Pulmonary artery endothelial cell (primary cell): ENCODE results near the gene NBPF14. TPM values are rescaled to one million over a fixed set of nuclear protein-coding genes. Genes with fewer than 3 reads are reported as not detected.
"Not testable (repeated sequence)": the region's sequence is repeated elsewhere in the genome, so short reads cannot be mapped to it uniquely, and the experiment has no call there.

Source experiments
- DNase-seq: peaks from one replicate; pipeline ENCODE4 v3.0.0-alpha.2; 2011; ENCODE audit warnings: low read depth, low spot score
- total RNA-seq: library from RNA; depleted of rRNA; stranded (reverse); fragments of >200 nt; gene quantifications from 2 replicates; pipeline ENCODE4 v1.2.3, GENCODE V29; 2014

Gene NBPF14, protein sequence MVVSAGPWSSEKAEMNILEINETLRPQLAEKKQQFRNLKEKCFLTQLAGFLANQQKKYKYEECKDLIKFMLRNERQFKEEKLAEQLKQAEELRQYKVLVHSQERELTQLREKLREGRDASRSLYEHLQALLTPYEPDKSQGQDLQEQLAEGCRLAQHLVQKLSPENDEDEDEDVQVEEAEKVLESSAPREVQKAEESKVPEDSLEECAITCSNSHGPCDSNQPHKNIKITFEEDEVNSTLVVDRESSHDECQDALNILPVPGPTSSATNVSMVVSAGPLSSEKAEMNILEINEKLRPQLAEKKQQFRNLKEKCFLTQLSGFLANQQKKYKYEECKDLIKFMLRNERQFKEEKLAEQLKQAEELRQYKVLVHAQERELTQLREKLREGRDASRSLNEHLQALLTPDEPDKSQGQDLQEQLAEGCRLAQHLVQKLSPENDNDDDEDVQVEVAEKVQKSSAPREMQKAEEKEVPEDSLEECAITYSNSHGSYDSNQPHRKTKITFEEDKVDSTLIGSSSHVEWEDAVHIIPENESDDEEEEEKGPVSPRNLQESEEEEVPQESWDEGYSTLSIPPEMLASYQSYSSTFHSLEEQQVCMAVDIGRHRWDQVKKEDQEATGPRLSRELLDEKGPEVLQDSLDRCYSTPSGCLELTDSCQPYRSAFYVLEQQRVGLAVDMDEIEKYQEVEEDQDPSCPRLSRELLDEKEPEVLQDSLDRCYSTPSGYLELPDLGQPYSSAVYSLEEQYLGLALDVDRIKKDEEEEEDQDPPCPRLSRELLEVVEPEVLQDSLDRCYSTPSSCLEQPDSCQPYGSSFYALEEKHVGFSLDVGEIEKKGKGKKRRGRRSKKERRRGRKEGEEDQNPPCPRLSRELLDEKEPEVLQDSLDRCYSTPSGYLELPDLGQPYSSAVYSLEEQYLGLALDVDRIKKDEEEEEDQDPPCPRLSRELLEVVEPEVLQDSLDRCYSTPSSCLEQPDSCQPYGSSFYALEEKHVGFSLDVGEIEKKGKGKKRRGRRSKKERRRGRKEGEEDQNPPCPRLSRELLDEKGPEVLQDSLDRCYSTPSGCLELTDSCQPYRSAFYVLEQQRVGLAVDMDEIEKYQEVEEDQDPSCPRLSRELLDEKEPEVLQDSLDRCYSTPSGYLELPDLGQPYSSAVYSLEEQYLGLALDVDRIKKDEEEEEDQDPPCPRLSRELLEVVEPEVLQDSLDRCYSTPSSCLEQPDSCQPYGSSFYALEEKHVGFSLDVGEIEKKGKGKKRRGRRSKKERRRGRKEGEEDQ (N-terminal part only)
- 15.4 and 17.0 TPM in 2 replicates for total RNA-seq

DNA sequence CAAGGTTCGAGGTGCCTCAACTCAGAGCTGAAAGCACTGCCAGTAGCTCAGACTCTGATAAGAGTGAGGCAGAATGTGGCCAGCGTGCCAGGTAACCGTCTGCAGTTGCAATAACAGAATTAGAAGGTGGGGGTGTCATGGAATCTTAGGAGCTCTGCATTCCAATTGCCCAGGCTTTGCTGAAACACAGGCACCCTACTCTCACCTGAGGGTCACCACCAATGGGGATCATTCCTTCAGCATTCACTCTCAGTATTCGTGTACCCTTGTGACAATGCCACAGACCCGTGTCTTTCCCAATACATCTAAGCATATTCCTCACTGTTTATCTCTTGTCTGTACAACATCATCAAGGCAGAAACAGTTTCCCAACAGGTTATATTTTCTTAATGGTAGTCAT is at the start of gene NBPF14:
TSS of gene NBPF14 (minus strand) at position 101 of the 400 bp plus-strand sequence. CDS start 294 bp downstream, outside the sequence.
- not testable (repeated sequence) for DNase-seq

DNA sequence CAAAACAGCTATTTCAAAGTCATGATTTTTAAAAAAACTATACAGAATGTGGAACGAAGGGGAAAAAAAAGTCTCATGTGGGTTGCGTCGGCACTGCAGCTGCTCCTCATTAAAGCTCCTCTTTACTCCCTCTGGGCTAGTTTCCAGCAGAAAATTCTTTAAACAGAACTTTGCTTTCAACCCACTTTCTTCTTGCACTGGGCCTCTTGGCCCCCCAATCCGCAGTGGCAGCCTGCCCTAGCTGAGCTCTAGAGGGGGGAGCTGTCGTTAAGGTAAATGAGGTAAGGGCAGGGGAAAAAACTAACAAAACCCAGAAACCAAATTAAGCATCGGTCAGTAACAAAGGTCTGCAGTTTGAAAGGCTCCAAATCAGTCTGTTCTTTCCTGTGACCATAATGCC is 29.6 kb upstream of the NBPF14 start:
- not testable (repeated sequence) for DNase-seq

DNA sequence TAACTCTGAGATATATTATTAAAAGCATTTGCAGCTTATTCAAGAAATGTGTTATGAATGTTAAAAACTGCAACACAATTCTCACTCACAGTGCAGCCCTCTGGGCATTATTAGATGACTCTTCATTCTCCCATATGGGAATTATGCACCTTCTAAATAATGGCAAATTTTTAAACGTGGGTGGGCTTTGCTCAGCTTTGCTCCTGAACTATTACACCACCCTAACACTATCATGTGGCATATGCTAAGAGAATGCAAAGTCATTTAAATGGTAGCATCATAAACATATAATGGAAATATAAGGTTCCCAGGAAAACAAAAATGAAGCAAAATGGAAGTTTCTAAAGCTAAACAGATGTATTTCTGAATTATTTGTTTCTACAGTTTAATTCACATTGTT is 22.4 kb upstream of the NBPF14 start:
- not testable (repeated sequence) for DNase-seq

DNA sequence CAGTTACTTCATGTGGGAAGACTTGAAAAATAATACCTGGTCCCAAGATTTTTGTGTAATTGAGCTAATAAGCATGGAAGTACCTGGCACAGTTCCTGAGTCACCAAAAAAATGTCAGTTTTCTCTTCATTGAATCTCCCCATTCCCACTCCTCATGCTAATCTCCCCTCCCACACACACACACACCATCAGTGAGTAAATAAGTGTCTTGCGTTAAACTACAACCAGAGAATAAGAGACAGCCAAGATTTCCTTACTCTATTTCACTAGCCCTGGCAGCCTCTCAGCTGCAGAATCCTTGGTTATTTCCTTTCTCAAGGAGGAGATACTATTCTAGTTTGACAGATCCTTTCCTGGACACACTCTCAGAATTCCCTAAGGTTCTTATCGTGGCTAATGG is 9.5 kb upstream of the NBPF14 start:
- DNase-seq = not testable (repeated sequence)

DNA sequence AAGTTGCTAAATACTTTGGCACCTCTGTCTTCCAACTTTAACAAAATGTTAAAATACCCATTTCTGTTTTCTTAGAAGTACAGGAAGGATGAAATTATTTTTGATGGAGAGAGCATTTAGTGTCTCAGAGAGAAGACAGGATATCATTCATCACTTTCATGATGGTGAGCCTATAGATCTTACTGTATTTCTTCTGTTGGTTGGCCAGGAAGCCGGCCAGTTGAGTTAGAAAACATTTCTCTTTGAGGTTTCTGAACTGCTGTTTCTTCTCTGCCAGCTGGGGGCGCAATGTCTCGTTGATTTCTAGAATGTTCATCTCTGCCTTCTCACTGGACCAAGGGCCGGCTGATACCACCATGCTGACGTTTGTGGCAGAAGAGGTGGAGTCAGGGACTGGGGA is 451 bp downstream of the NBPF14 start:
- DNase-seq = not testable (repeated sequence)

DNA sequence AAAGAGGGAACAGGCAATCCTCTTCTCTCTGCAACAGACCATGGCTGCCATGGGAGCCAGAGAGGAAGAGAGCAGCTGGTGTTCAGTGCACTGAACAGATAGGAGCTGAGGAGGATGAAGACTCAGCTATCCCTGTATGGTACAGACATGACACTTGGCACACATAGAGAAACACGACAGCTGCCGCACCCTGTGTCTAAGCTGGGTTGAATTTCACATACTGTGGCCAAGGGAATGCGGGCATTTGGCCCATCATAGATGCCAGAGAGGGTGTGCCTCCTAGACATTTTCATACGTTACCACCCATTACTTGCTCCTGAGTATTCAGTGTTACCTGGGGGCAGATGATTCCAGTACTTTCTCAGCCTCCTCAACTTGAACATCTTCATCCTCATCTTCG is 4.7 kb downstream of the NBPF14 start:
- DNase-seq = not testable (repeated sequence)

DNA sequence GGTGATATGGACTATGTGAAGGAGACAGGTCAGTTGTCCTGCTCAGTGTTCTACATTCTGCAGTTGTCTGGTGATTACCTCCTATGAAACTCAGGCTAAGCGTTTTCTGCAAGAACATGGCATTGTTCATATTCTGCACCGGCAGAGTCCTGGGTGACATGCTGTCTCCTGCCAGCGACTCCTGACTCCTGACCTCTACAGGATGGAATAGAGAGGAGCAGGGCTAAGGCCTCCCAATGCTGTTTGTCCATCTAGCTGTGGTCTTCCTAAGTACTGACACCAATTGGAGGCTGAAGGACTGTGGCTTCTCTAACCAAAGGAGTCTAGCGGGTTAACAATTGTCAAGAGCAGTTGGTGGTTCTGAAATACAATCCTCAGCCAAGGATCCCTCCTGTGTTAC is 63.7 kb downstream of the NBPF14 start:
- not testable (repeated sequence) for DNase-seq

DNA sequence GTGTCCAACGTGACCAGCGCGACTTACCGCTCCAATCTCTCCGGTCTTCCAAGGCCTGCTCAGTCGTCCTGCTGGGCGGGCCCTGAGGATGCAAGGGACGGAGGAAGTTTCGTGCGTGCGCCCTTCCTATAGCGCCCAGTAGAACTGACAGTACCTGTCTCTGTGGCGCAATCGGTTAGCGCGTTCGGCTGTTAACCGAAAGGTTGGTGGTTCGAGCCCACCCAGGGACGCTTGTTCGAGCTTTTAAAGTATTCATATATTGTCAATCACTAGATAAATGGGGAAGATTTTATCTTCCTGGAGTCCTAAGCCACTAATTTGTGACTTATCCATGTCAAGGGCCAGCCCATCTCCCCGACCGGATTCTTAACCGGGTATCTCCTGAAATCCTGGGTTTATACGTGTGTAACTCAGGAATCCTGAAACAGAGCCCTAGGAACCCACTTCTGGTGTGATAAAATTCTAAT is 66.7 kb downstream of the NBPF14 start:
- DNase-seq = not testable (repeated sequence)

DNA sequence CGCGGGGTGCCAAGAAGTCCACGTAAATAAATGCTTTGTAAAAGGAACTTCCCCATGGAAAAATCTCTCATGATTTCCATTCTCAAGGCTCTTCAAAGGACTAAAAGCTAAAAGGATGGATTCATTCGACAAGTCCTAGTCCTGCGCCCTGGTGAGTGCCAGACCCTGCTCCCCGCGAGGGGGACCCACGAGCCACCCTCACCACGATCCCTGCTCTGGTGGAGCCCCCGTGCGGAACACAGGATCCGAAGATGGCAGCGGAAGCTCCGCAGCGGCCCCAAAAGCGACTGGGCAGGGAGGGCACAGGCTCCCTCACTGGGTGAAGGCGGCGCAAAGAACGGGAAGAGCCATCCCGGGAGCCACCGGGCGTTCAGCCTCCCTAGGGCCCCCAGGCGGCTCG is 67.2 kb downstream of the NBPF14 start:
- DNase-seq = not testable (repeated sequence)

DNA sequence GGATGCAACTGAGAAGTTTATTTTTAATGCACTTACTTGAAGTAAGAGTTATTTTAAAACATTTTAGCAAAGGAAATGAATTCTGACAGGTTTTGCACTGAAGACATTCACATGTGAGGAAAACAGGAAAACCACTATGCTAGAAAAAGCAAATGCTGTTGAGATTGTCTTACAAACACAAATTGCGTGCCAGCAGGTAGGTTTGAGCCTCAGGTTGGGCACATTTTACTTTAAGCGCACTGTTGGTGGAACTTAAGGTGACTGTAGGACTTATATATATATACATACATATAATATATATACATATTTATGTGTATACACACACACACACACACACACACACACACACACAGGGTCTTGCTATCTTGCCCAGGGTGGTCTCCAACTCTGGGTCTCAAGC is 69.2 kb downstream of the NBPF14 start:
- DNase-seq = not testable (repeated sequence)

DNA sequence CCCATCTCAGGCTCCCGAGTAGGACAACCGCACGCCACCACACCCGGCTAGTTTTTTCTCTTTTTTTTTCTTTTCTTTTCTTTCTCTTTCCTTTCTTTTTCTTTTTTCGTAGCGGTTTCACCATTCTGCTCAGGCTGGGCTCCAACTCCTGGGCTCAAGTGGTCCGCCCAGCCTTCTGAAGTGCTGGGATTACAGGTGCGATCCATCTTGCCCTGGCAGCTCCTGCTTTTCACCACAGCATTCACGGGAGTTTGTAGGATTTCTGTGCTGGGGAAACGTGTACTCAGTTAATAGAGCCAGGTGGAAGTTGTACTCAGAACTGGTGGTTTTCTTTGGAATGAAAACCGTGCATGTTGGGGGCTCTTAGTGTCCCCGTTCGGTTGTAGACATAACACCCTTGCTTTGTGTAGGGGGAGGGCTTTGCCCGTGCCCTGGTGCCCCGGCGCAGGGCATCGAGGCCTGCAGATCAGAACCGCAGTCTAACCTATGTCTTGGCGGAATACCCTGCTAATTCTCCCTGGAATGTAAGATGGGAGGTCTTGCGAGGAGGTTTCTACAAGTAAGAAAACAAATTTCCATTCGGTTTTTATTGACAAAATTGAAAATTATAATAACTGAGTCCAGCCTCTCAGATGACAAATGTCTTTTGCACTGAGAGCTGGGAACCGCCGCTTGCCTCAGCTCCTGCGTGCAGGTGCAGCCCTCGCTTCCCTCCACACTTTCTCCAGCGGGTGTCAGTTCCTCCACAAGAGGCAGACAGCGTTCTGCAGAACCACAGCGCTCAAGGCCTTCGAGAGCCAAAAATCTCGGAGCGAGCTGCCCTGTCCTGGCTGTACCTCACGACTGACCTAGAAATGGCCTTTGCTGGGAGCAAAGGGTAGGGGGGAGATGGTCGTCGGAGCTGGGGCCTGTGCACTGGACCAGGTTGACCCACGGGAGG is 72.3 kb downstream of the NBPF14 start:
- DNase-seq = not testable (repeated sequence)

DNA sequence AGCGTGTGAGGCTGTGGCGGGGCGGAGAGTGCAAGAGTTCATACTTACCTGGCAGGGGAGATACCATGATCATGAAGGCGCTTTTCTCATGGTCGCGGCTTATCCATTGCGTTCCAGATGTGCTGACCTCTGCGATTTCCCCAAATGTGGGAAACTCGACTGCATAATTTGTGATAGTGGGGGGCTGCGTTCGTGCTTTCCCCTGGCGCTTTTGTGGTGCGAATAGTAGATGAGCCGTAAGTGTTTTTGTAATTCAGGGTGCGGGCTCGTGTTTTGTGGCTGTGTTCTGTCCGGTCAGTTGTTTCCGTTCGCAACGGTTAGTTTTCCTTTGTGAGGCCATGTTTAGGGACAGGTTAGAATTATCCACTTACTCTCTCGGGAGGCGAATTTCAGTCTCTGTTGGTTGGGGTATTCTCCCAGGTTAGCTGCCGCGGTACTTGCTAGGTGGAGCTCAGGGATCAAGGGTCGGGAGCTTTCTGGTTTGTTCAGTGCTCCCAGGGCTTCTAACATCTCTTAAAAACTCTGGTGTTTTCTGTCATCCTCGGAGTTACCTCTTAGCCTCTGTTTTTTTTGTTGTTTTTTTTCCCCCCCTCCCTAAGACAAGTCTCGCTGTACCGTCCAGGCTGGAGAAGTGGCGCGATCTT is 73.1 kb downstream of the NBPF14 start:
- peak; percentile 91 for DNase-seq

DNA sequence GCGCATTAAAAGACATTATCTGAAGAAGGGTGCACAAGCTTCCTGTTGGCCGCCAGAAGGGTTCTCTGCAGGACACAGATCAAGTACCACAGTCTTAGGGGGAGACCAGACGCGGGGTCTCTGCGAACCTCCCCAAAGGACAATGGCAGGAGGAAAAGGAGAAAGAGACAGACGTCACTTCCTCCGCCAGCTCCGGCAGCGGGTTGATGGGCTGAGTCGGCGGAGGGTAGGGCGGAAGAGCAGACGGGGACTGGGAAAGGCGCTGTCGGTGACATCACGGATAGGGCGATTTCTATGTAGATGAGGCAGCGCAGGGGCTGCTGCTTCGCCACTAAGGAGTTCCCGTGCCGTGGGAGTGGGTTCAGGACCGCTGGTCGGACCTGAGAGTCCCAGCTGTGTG is 73.7 kb downstream of the NBPF14 start:
- DNase-seq = peak; percentile 64

DNA sequence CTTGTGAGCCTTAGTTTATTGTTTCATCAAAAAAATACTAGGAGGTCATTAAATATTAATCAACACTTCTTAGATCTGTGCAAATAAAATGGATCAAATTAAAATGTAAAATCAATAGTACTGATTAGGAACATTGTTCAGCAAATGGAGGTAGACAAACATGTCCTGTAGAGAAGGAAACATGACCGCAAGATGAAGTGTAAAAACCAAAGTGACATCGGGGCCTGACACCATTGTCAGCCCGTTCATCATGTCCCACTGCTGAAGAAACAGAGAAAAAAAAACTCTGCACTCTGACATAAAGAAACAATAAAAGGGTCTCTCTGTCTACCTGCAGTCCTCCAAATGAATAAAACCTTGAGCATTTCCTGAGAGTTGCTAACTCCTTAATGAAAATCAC is 81.5 kb downstream of the NBPF14 start:
- DNase-seq = not testable (repeated sequence)

DNA sequence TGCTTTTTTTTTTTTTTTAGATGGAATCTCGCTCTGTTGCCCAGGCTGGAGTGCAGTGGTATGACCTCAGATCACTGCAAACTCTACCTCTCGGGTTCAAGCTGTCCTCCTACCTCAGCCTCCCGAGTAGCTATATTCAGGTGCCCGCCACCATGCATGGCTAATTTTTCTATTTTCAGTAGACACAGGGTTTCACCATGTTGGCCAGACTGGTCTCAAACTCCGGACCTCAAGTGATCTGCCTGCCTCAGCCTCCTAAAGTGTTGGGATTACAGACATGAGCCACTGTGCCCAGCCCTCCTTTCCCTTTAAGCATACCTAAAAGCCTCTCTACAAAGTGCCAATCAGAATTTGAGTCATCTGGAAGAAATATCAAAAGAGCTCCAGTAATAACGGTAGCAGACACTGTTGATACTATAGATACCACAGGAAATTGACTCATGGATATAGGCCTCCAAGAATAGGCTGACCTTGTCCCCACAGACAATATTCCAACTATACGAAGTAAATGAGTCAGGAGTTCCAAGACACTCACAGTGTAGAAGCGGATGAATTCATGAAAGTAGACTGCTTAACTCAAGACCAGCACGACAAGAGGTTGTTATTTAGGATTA is 83.1 kb downstream of the NBPF14 start:
- not testable (repeated sequence) for DNase-seq

DNA sequence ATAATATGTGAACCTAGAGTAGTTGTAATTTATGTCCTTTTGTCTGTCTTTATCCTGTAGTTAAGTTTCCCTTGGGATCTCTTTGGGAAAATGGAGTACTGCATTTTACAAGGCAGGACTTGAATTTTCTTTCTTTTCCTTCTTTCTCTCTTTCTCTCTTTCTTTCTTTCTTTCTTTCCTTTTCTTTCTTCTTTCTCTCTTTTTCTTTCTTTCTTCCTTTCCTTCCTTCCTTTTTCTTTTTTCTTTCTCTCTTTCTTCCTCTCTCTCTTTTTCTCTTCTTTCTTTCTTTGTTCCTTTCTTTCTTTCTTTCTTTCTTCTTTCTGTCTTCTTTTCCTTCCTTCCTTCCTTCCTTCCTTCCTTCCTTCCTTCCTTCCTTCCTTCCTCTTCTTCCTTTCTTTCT is 101.9 kb downstream of the NBPF14 start:
- DNase-seq = not testable (repeated sequence)

DNA sequence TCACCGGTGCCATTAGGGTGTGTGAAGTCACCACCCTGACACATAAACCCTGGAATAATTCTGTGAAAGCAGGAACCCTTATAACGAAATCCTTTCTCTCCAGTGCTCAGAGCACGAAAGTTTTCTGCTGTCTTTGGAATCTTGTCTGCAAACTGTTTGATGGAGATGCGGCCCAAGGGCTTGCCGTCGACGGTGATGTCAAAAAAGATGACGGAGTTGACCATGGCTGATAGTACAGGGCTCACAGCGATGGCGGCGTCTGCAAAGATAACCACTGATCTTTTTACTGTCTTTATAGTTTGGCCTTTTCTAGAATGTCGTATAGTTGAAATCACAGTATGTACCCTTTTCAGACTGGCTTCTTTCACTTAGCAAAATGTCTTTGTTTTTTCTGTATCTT is 112.8 kb downstream of the NBPF14 start, which contains the start of gene PPIAL4G:
TSS of gene PPIAL4G (minus strand) at position 274 of the 400 bp plus-strand sequence. CDS start at position 224, 50 bp downstream.
- not testable (repeated sequence) for DNase-seq
